HL-60 (cell line): ENCODE data around the gene DEPDC1B.
"Not testable (repeated sequence)": the region's sequence is repeated elsewhere in the genome, so short reads cannot be mapped to it uniquely, and the experiment has no call there.

Experiments
- CTCF ChIP-seq: IDR thresholded peaks from one replicate; pipeline ENCODE4 v1.5.1; 2011; ENCODE audit warnings: low read length, control low read depth, inconsistent platforms; ENCODE audit not compliant: insufficient read depth
- POLR2AphosphoS5 ChIP-seq: IDR thresholded peaks from 2 replicates; pipeline ENCODE4 v1.6.1; 2012; ENCODE audit warnings: low read depth
- SPI1 ChIP-seq: IDR thresholded peaks from 2 replicates; pipeline ENCODE4 v1.6.1; 2012; ENCODE audit warnings: low read depth, mild to moderate bottlenecking, borderline replicate concordance

DNA sequence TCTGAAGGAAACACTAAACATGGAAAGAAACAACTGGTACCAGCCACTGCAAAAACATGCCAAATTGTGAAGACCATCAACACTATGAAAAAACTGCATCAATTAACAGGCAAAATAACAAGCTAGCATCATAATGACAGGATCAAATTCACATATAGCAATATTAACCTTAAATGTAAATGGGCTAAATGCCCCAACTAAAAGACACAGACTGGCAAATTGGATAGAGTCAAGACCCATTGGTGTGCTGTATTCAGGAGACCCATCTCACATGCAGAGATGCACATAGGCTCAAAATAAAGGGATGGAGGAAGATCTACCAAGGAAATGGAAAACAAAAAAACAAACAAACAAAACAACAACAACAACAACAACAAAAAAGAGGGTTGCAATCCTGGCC lies 30.9 kb upstream of the DEPDC1B start:
- not testable (repeated sequence) for TF ChIP-seq CTCF, SPI1, POLR2AphosphoS5
